ENCODE data around the gene FES. TPM values are rescaled to one million over a fixed set of nuclear protein-coding genes. Genes with fewer than 3 reads are reported as not detected.
A peak's percentile ranks its signal among the peaks of the same experiment; 100 is the strongest.
"Not testable (repeated sequence)": the region's sequence is repeated elsewhere in the genome, so short reads cannot be mapped to it uniquely, and the experiment has no call there.

FES gene
- total RNA-seq, 6 experiments from 2014 or later: 11.5 to 36.5 (median 18.5) TPM

DNA sequence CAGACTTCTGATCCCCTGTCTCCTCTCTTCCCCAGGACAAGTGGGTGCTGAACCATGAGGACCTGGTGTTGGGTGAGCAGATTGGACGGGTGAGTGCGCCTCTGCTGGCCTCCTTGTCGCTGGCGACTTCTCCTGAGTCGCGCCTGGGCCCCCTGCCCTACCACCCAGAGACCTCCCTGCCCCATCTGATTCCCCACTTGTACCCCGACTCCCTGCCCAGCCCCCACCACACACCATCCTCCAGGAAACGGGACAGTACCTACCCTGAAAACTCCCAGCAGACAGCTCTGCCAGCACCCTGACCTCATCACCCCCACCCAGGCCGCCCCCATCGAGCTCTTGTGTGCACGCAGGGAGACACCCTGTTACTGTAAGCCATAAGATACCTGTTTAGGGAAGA, 7.7 kb downstream of the FES start:
- H3K27me3 ChIP-seq: no peaks in the 10 kb centered on the region
- no peaks in the 10 kb centered on the region for H3K9me3 ChIP-seq
- H3K4me3 ChIP-seq: no peak overlapping the region
- TF ChIP-seq, protein P1, sequence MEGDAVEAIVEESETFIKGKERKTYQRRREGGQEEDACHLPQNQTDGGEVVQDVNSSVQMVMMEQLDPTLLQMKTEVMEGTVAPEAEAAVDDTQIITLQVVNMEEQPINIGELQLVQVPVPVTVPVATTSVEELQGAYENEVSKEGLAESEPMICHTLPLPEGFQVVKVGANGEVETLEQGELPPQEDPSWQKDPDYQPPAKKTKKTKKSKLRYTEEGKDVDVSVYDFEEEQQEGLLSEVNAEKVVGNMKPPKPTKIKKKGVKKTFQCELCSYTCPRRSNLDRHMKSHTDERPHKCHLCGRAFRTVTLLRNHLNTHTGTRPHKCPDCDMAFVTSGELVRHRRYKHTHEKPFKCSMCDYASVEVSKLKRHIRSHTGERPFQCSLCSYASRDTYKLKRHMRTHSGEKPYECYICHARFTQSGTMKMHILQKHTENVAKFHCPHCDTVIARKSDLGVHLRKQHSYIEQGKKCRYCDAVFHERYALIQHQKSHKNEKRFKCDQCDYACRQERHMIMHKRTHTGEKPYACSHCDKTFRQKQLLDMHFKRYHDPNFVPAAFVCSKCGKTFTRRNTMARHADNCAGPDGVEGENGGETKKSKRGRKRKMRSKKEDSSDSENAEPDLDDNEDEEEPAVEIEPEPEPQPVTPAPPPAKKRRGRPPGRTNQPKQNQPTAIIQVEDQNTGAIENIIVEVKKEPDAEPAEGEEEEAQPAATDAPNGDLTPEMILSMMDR (IDR thresholded peaks at IDR 0.05): no peak
- TF ChIP-seq POLR2A (IDR thresholded peaks at IDR 0.05): no peak
- intact Hi-C loops (cut with DNase I): no loop called here
- 90% methylated on average over 4 of the region's 11 CpGs for WGBS (ENCODE audit: insufficient coverage, low coverage, low lambda C conversion rate, missing lambda C conversion rate)
- no peaks in the 10 kb centered on the region for H3K4me1 ChIP-seq
- H3K36me3 ChIP-seq: peaks cover 11 to 65% (median 30%) of the 10 kb centered on the region in 4 donors
- DNase-seq (peak; percentile 15 to 50 (median 40)), ATAC-seq (no peak)
- H3K27ac ChIP-seq: no peak overlapping the region

GRCh38 chr15:90892498-90893174, 8.3 kb downstream of the FES start:
- DNase-seq: peak in 2 of 3 donors; percentile 16 to 36
- intact Hi-C loops (cut with DNase I): no loop called here
- Histone ChIP-seq H3K9me3 (no peaks in the 10 kb centered on the region), H3K4me3 (no peak overlapping the region), H3K4me1 (no peaks in the 10 kb centered on the region), H3K27ac (no peak overlapping the region), H3K27me3 (no peaks in the 10 kb centered on the region), H3K36me3 (peaks cover 11 to 65% (median 29%) of the 10 kb centered on the region in 4 donors)
- TF ChIP-seq POLR2A (IDR thresholded peaks at IDR 0.05): no peak
- TF ChIP-seq, protein P1 (IDR thresholded peaks at IDR 0.05): no peak
- 89% methylated on average over 12 of the region's 29 CpGs for WGBS (ENCODE audit: insufficient coverage, low coverage, low lambda C conversion rate, missing lambda C conversion rate)
- ATAC-seq: no peak

- Histone ChIP-seq H3K9me3 (no peaks in the 10 kb centered on the region), H3K27me3 (no peaks in the 10 kb centered on the region), H3K36me3 (peaks cover 10 to 65% (median 29%) of the 10 kb centered on the region in 4 donors), H3K27ac (no peak overlapping the region), H3K4me1 (no peaks in the 10 kb centered on the region), H3K4me3 (no peak overlapping the region)
- ATAC-seq: no peak
- DNase-seq: peak in 2 of 3 donors; percentile 15 to 52
- intact Hi-C loops (cut with DNase I): no loop called here
- whole genome bisulfite sequencing (ENCODE audit: insufficient coverage, low coverage, low lambda C conversion rate, missing lambda C conversion rate): 90% methylated on average over 7 of the region's 33 CpGs
- TF ChIP-seq, protein P1 (IDR thresholded peaks at IDR 0.05): peak in 1 of 4 donors; percentile 6
- no peak for TF ChIP-seq POLR2A (IDR thresholded peaks at IDR 0.05)
Measured at GRCh38 chr15:90893175-90894090, 9.1 kb downstream of the FES start.

DNA sequence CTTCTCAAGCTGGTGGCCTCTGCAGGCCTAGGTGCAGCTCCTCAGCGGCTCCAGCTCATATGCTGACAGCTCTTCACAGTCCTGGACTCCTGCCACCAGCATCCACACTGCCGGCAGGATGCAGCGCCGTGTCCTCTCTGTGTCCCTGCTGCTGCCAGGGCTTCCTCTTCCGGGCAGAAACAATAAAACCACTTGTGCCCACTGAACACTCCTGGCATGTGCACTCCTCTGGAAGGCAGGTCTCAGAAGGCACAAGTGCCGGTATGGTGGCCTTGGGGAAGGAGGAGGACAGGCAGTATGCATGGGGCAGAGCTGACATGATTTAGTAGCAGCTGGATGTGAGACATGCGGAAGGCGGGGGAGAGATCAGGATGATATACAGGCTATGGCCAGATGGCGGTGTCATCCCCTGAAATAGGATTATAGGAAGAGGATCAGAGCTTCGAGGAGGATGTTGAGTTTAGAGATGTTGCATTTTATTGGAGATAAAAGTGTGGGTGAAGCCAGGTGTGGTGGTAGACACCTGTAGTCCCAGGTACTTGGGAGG, 11.3 kb downstream of the FES start:
- 87% methylated on average over 3 of the region's 10 CpGs for WGBS (ENCODE audit: insufficient coverage, low coverage, low lambda C conversion rate, missing lambda C conversion rate)
- no peak overlapping the region for H3K27ac ChIP-seq

GRCh38 chr15:90897131-90897655, 12.9 kb downstream of the FES start:
- intact Hi-C loops (cut with DNase I); H3K4me3 ChIP-seq; ATAC-seq; H3K27ac ChIP-seq; H3K4me1 ChIP-seq; DNase-seq; H3K9me3 ChIP-seq; H3K27me3 ChIP-seq: not testable (repeated sequence)
- WGBS (ENCODE audit: insufficient coverage, low coverage, low lambda C conversion rate, missing lambda C conversion rate): 81% methylated on average over 8 of the region's 14 CpGs
- H3K36me3 ChIP-seq: peaks cover 8 to 34% (median 22%) of the 10 kb centered on the region in 4 donors

More for the DNA sequence above, 11.3 kb downstream of the FES start:
- Histone ChIP-seq H3K36me3 (peaks cover 8 to 48% (median 26%) of the 10 kb centered on the region in 4 donors), H3K4me1 (no peaks in the 10 kb centered on the region), H3K9me3 (no peaks in the 10 kb centered on the region), H3K4me3 (no peak overlapping the region), H3K27me3 (no peaks in the 10 kb centered on the region)
- intact Hi-C loops (cut with DNase I): no loop called here
- ATAC-seq: peak; percentile 38 to 50 (median 47)
- TF ChIP-seq, protein P1 (IDR thresholded peaks at IDR 0.05): no peak
- no peak for TF ChIP-seq POLR2A (IDR thresholded peaks at IDR 0.05)
- DNase-seq: peak in 1 of 3 donors; percentile 42
